CD4-positive, alpha-beta T cell treated with Interleukin-6 for 4 hours (primary cell): ENCODE results near the gene KRTAP1-3.
"Not testable (repeated sequence)": the region's sequence is repeated elsewhere in the genome, so short reads cannot be mapped to it uniquely, and the experiment has no call there.

Source experiments
- DNase-seq: peaks from one replicate; pipeline ENCODE4 v3.0.0-alpha.2; 2020; ENCODE audit warnings: mixed read lengths

Gene KRTAP1-3

GRCh38 chr17:41008811-41009210, 25.9 kb downstream of the KRTAP1-3 start, which contains the start of gene KRTAP3-1:
Gene KRTAP3-1, minus strand, starts transcription at chr17:41009128. Its CDS starts 54 bp downstream, at chr17:41009074.
- no peak for DNase-seq

- no peak for DNase-seq
Measured at GRCh38 chr17:41004397-41004796, 30.3 kb downstream of the KRTAP1-3 start.

GRCh38 chr17:41003926-41004325, 30.7 kb downstream of the KRTAP1-3 start:
- no peak for DNase-seq

DNA sequence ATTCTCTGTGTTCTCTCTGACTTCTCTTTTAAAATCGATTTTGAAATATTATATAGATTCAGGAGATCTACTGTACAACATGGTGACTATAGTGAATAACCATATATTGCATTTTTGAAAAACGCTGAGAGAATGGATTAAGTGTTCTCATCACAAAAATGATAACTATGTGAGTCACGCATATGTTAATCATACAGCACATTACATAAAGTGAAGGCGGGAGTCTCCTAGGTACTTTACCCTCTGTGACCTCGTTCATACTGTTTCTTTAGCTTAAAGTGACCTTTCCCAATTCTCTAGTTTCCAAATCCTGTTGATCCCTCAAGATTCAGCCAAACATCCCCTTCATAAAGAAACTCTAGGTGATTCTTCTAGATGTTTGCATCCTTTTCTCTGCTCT, 31.9 kb downstream of the KRTAP1-3 start:
- DNase-seq = no peak

- no peak for DNase-seq
Measured at GRCh38 chr17:41001795-41002194, 32.9 kb downstream of the KRTAP1-3 start.

GRCh38 chr17:40999563-40999962, 35.1 kb downstream of the KRTAP1-3 start, which contains the start of gene KRTAP3-2:
Gene KRTAP3-2, minus strand, starts transcription at chr17:40999906. Its CDS starts 53 bp downstream, at chr17:40999853.
- not testable (repeated sequence) for DNase-seq

DNA sequence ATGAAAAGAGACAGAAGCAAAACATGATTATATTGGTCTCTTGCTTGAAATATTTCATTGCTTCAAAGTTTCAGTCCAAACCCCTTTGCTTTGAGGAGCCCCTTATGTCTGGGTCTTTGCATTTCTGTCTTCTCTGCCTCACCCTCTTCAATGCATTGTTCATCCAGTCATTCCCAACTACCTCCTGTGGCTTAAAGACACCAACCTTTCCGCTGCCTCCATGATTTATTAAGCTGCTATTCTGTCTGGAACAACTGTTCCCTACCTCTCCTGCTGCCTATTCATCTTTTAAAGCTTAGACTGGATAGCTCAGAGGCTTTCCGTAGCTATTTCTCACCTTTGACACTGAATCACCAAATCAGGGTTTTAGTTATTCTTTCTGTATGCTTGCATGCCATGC, 37.3 kb downstream of the KRTAP1-3 start:
- DNase-seq = no peak

GRCh38 chr17:40996829-40997228, 37.8 kb downstream of the KRTAP1-3 start:
- no peak for DNase-seq

DNA sequence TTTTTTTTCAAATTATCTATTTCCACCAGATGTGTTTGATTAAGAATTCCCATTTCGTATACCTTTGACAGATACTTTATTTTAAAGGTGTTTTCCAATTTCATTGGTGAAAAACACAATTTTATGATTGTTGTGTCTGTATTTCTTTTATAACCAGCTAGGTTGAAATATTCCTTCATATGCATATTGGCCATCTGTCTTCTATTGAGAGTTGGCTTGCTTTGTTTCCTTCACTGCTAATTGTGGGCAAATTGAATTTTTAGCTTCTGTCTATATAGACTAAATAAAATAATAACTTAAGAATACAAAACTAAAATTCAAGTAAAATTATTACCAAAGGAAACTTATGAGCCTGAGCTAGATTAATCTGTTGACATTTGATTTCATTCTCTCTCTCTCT, 39.6 kb downstream of the KRTAP1-3 start:
- DNase-seq = no peak

DNA sequence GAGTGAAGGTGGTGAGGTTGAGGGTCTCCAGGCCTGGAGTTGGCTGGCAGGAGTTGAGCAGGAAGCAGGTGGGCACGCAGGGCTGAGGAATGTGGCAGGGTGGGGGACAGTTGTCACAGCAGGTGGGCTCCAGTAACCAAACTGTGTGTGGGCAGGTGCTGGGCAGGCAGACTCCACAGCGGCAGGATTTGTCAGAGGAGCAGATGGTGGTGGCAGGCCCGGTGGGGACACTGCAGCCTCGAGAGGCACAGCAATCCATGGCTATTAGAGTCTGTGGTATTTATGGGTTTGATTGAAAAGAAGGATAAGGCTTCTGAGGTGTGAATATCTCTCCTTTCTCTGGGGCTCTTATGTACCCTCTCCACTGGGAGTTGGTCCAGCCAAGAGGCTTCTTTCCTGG, 40.8 kb downstream of the KRTAP1-3 start, which contains the start of gene KRTAP3-3:
KRTAP3-3 (minus strand) TSS at position 326 of the 400 bp plus-strand sequence; CDS start at position 259, 67 bp downstream.
- DNase-seq = no peak

- no peak for DNase-seq
Measured at GRCh38 chr17:40993084-40993483, 41.6 kb downstream of the KRTAP1-3 start.

- DNase-seq = no peak
Measured at GRCh38 chr17:40992666-40993065, 42.0 kb downstream of the KRTAP1-3 start.

- no peak for DNase-seq
Measured at GRCh38 chr17:40986920-40987319, 47.8 kb downstream of the KRTAP1-3 start.

DNA sequence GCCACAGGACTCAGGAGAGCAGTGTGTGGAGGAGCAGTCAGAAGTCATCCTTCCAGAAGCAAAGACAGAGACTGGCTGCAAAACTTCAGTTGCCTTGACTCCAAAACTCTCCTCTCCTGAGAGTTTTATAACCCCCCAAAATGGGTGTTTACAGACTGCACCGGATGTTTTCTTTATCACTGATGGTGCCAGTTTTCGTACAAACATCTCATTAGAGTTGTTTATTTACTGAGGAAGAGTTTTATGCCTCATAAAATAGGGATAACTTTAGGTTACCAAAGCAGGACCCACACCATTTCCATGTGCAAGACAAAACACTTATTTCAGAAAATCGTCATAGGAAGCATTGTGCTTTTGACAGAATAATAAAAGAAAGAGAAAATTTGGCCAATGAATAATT, 50.4 kb downstream of the KRTAP1-3 start, which contains the start of gene KRT40:
KRT40 (minus strand) TSS at position 101 of the 400 bp plus-strand sequence; CDS start at position 48, 53 bp downstream.
- DNase-seq = no peak
